Left kidney (tissue), 2 donors: ENCODE measurements around the gene NGFR. TPM values are rescaled to one million over a fixed set of nuclear protein-coding genes. Genes with fewer than 3 reads are reported as not detected.
"Not testable (repeated sequence)": the region's sequence is repeated elsewhere in the genome, so short reads cannot be mapped to it uniquely, and the experiment has no call there.

Experiments
- DNase-seq: peaks from one replicate; pipeline ENCODE4 v3.0.0-alpha.2; 2013
- polyA plus RNA-seq: library from polyadenylated mRNA; unstranded; fragments of 120-200 nt; gene quantifications from one replicate; pipeline ENCODE4 v1.2.1, GENCODE V29; 2013; ENCODE audit not compliant: insufficient read length

The NGFR gene
- polyA plus RNA-seq, 1 donor = 2.9 TPM

DNA sequence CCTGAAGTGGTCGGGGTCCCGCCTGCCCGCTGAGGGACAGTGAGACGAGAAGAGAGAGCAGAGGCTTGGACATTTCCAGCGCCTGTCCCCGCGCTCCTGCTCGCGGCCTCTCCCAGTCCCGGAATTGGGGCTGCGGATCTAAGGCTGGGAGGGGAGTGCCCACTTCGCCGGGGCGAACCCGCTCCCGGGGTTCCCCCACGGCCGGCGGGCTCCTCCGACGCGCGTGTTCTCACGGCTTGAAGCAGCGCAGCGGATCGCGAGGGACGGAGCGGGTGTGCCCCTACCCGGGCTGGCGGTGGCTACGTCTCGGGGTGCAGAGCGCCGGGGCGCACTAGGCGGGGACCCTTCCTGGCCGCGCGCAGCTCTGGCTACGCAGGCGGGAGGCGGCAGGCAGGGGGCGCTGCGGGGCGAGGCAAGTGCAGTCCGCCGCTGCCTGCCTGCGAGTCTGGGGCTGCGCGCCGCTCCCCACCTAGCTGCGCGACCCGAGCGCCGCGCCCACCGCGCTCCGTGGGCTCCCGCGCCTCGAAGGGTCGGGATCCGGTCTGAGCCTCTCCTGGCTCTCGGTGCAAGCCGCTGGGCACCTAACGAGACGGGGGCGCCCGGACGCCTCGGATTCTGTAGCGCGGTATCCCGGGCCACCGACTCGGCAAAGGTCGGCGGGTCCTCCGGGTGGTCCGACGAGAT, 1.2 kb downstream of the NGFR start:
- no peak for DNase-seq

- no peak for DNase-seq
Measured at GRCh38 chr17:49496867-49497147, 1.7 kb downstream of the NGFR start.

GRCh38 chr17:49497148-49498028, 2.3 kb downstream of the NGFR start:
- DNase-seq = no peak

GRCh38 chr17:49498029-49498615, 3.0 kb downstream of the NGFR start:
- no peak for DNase-seq

DNA sequence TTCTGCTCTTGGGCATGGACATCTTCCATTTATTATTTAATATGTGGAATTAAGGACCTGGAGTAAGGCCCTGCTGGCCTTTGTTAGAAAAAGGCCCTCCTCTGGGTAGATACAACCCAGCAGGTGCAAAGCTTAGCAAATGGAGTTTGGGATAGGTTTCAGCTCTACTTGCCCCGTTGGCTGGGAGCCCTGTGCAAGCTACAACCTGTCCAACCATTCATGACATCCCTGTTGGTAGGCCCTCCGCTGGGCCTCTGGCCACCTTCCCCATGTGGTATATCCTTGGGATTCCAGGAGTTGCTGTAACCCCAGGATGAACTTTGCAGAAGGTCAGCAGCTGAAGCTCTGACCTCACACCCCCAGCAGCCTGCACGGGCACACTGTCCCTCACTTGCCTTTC, 6.4 kb downstream of the NGFR start:
- DNase-seq = no peak

GRCh38 chr17:49502254-49502653, 7.2 kb downstream of the NGFR start:
- no peak for DNase-seq

GRCh38 chr17:49502680-49503079, 7.6 kb downstream of the NGFR start:
- not testable (repeated sequence) for DNase-seq

DNA sequence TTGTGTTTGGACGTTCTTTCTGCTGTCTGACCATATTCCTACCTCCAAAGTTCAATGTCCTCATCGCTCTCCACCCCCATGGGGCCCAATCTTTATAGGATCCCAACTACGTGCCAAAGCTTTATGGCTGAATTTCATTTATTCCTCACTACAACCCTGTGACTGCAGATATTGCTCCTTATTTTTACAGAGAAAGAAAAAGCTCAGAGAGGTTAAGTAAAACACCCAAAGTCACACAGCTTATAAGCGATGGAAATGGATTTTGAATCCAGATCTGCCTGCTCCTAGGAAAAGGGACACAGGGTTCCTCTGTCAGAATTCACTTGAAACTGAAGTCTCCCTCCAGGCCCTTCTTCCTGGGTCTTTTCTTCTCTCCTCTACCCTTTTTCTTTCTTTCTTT, 9.3 kb downstream of the NGFR start:
- no peak for DNase-seq

DNA sequence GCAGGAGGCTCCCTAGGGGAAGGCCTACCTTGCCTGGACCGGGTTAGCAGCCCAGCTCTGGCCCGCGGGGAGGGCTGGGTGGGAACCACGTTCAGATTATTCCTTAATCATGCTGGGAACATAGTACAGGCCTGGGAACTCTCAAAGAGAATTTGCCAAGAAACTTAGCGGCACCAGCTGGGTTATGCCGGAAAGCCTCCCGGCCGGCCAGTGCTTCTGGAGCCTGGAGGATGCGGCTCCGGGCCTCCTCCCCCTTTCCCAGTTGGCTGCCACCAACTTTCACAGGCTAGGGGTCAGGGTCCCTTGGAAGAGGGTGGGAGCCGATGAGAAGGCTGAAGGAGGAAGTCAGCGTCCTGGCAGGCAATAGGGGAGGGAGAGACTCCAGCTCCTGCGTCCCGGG, 10.8 kb downstream of the NGFR start:
- no peak for DNase-seq

- DNase-seq = no peak
Measured at GRCh38 chr17:49506282-49506681, 11.2 kb downstream of the NGFR start.

- no peak for DNase-seq
Measured at GRCh38 chr17:49508061-49508865, 13.2 kb downstream of the NGFR start.

GRCh38 chr17:49508866-49509587, 13.9 kb downstream of the NGFR start:
- no peak for DNase-seq

GRCh38 chr17:49509588-49509917, 14.5 kb downstream of the NGFR start:
- no peak for DNase-seq

- no peak for DNase-seq
Measured at GRCh38 chr17:49510059-49510719, 15.1 kb downstream of the NGFR start.

- no peak for DNase-seq
Measured at GRCh38 chr17:49510720-49511110, 15.6 kb downstream of the NGFR start.

DNA sequence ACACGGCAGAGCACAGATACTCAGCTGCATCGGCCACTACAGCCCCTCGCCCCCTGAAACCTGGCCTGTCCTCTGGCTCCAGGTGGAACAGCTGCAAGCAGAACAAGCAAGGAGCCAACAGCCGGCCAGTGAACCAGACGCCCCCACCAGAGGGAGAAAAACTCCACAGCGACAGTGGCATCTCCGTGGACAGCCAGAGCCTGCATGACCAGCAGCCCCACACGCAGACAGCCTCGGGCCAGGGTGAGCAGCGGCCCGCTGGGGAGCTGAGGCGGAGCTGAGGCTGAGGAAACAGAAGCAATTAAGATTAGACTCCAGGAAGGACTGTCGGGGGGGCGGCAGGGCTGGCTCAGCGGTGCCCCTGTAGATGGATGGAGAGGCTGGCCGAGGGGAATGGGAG, 16.7 kb downstream of the NGFR start:
- DNase-seq = no peak

DNA sequence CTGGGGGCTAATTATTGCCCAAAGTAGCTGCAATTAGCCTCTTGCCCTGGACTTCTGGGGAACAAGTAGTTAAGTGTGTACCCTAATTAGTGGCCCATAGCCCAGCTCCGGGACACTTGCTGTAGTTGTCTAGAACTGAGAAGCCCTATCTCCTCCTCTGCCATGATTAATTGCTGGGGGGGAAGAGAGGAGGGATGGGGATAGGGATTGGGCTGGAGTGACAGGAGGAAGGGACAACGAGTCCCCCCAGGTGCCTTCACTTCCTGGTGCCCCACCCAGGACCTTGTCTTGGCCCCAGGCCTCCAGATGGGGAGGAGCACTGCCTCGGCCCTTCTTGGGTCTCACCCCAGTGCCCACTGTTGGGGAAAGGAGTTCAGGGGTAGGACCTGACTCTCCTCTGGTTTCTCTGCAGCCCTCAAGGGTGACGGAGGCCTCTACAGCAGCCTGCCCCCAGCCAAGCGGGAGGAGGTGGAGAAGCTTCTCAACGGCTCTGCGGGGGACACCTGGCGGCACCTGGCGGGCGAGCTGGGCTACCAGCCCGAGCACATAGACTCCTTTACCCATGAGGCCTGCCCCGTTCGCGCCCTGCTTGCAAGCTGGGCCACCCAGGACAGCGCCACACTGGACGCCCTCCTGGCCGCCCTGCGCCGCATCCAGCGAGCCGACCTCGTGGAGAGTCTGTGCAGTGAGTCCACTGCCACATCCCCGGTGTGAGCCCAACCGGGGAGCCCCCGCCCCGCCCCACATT, 17.4 kb downstream of the NGFR start:
- no peak for DNase-seq

- DNase-seq = no peak
Measured at GRCh38 chr17:49513044-49513395, 17.9 kb downstream of the NGFR start.

GRCh38 chr17:49513641-49514040, 18.5 kb downstream of the NGFR start:
- no peak for DNase-seq

DNA sequence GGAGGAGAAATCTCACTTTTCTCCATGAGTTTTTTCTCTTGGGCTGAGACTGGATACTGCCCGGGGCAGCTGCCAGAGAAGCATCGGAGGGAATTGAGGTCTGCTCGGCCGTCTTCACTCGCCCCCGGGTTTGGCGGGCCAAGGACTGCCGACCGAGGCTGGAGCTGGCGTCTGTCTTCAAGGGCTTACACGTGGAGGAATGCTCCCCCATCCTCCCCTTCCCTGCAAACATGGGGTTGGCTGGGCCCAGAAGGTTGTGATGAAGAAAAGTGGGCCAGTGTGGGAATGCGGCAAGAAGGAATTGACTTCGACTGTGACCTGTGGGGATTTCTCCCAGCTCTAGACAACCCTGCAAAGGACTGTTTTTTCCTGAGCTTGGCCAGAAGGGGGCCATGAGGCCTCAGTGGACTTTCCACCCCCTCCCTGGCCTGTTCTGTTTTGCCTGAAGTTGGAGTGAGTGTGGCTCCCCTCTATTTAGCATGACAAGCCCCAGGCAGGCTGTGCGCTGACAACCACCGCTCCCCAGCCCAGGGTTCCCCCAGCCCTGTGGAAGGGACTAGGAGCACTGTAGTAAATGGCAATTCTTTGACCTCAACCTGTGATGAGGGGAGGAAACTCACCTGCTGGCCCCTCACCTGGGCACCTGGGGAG, 19.1 kb downstream of the NGFR start:
- DNase-seq = no peak
